ENCODE measurements around the gene COPS8.

COPS8 gene

DNA sequence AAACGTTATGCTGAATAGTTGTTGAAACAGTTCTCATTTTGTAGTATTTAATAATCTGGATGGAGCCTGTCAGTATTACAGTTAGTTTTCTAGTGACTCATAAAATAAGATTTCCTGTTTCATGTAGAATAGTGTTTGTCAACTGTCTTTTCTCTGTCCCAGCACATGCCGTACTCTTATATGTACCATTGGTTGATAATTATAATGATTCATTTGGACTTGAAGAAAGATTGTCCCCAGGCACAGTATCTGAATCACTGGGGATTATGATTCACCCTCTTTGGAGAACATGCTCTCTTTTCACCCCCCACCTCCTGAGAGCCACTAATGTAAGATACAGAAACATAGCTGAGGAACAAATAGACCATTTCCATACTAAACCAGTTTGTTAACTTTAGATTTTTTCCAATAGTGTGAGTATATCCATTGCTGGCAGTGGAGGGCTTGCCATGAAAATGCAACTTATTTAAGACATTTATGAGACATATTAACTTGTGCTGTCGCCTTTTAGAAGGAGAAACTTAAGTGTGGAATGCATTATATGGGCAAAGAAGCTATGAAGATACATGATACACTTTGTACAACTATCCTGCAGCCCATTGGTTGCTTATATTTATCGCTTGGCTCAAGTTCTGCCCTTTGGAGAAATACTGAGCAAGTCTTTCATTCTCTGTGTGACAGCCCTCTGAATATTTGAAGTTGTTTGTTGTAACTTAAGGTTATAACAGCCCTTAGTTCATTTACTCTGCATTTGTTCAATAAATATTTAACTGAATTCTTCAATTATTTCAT lies 12.4 kb downstream of the COPS8 start:
- DNase-seq (ENCODE audit: low read depth): peak; percentile 87

DNA sequence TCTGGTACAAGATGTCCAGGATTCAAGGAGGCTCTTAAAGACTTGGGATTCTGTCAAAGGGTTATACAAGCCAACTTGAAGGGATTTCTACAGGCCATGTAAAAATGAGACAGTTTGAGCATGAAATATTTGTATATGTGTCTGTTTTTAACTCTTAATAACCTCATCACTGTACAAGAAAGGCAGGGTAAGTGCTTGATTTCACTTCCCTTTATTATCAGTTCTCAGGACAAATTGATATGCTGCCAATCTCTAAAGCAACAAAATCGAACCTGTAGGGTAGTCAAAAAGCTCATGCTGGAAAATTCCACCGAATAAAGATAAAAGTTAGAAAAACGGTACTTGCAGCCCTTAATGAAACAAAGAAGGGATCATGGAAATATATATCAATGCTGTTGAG lies 14.1 kb downstream of the COPS8 start:
- no peak for DNase-seq (ENCODE audit: low read depth)

DNA sequence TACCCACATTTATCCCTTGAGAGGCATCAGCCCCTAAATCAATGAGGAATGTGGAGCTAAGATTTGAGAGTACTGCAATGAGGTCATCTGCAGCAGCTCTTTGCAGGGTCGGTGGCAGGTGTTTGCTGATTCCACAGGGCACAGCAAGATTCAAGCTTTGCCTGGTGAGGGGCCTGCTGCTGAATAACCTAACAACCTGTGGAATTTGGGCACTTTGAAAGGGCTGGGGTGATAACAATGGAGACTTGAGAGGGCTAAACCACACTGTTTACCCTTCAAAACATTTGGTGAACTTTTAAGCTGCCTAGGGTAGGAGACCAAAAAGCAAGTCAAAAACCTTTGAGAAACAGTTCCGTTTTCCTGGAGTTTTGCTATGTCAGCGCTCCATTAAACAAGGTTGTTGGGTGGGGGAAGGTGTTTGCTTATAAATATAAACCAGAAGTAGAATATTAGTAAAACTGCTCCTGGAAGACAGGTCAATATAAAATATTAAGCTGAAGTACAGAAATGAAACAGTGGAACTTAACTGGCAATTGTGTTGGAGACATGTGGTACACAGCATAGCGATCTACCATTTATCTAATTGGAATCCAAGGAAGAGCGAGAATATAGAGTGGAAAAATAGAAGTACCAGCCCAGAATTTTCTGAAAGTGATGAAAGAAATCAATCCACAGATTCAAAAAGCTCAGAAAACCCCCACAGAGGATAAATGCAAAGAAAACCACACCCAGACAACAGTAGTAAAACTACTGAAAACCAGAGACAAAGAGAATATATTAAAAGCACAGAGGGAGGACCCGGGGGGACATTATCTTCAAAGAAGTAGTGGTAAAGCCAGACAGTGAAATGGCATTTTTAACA lies 15.7 kb downstream of the COPS8 start:
- no peak for DNase-seq (ENCODE audit: low read depth)

DNA sequence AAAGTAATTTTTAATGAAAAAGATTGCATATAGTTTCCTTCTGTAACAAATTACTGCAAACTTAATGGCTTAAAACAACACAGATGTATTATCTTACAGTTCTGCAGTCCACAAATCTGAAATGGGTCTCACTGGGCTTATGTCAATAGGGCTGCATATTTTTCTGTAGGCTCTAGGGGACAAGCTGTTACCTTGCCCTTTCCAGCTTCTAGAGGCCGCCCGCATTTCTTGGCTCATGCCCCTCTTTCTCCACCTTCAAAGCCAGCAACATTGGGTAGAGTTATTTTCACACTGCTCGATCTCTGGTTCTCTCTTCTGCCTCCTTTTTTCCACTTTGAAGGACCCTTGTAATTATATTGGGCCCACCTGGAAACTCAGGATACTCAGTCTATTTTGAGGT lies 16.7 kb downstream of the COPS8 start:
- DNase-seq (ENCODE audit: low read depth): no peak

DNA sequence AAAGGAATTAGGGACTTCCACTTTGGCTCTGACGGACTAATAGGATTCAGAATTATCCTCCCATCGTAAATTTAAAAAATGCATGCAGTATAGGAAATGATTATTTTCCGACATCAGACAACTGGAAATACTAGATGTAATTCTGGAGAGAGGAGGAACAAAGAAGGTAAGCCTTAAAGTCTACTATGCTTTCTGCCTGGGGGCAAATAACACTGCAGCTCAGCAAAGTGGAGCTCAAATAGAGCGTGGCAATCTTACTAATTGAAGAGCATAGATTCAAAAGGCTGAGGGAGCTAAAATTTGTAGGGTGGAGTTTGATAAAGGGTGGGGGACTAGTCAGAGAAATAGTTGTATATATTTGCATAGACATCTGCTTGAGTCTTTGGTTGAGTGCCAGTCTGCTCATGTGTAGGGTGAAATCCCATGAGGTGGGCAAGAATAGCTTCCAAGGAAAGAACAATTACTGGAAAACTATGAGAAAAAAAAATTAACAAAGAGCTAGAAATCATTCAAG lies 23.8 kb downstream of the COPS8 start:
- DNase-seq (ENCODE audit: low read depth): no peak

DNA sequence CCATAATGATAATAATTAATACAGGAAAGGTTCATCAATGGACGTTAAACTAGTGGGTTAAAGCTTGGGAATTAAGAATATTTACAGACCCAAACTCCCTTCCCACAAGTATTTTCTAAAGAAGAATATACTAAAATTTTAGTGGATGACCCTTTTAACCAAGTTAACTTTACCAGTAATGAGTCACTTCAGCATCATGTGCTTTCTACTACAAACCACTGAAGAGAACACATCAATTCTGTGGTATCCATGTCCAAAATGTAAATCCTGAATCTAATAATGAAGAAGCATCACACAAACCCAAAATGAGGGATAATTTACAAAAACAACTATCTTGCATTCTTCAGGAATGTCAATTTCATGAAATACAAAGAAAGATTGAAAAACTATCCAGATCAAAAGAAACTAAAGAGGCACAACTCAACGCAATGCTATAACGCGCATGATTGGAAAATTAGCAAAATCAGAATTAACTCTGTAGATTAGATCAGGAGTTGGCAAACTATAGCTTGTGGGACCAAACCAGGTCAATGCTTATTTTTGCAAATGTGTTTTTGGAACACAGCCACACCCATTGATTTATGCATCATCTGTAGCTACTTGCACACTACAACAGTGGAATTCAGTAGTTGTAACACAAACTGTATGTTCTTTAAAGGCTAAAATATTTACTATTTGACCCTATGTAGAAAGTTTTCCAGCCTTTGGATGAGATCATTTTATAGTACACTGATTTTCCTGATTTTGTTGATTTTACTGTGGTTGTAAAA lies 27.5 kb downstream of the COPS8 start:
- no peak for DNase-seq (ENCODE audit: low read depth)

DNA sequence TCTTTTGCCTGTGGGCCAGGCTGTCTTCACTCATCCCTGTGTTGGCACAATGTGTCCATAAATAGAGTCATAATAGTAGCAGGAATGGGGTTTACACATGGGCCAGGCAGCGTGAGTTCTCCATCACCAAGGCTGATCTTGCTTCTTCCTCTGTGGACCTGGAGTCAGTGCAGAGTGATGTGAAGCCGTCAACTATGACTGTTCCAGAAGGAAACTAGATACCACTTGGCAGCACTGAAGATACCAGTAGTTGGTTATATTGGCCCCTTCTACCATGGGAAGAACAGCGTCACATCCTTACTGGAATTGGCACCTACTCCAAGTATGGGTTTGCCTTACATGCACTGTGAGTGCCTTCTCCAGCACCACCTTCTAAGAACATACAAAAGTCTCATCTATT lies 30.2 kb downstream of the COPS8 start:
- no peak for DNase-seq (ENCODE audit: low read depth)

DNA sequence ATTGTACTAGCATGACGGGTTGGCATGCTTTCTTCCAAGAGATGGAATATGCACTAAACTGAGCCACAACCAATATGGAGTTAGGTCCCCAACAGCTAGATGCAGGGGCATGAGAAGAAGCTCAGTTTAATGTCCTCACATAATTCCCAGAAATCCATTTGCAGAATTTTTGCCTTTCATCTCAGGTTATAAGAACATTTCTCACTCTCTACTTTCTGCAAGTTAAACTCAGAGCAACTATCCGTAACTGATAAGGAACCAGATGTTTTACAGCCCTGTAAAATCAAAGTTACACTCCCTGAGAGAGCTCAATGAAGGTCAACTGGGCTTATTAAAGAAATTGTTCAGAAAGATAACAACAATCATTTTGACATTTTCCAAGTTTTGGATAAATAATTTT lies 30.7 kb downstream of the COPS8 start:
- DNase-seq (ENCODE audit: low read depth): no peak

DNA sequence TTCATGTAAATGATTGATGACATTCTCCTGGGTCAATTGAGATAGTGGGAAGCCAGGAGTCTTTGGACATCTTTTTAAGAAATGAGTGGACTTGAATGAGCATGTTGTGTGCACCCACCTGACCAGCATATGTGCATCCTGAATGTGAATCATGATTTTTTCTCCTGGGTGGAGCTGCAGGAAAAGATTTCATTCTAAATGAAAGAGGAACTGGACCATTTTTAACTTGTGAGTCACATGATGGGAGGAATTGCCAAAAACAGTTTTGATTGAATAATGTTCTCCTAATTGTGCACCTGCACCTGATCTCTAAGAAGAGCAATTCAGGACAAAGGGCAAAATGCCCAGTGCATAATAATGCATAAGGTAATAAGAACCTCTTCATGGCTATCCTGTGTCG lies 32.3 kb downstream of the COPS8 start:
- DNase-seq (ENCODE audit: low read depth): peak; percentile 41

DNA sequence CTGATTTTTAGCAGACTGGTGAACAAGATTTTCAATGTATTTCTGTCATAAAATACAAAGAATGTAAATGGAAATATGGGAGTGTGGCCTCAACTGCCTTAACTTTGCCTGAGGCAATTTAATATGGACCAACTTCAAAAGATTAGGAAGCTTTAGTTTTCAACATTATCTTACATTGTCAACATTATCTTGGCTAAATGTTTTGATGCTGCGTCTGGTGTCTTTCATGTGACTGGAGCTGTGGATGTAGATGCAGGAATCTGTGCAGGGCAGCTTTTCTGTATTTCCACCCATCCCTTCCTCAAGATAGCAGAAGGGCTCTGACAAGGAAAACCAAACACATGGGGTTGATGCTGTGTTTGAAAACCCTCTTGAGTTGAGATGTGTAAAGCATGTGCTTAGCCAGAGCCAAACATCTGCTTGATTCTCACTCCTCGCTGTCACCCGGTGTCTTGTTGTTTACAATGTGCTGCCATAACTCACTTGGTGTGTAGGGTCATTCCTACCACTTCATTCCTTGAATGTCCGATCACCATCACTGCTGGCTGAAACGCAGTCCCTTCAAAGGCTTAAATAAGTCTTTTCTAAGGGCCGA lies 33.0 kb downstream of the COPS8 start:
- no peak for DNase-seq (ENCODE audit: low read depth)

DNA sequence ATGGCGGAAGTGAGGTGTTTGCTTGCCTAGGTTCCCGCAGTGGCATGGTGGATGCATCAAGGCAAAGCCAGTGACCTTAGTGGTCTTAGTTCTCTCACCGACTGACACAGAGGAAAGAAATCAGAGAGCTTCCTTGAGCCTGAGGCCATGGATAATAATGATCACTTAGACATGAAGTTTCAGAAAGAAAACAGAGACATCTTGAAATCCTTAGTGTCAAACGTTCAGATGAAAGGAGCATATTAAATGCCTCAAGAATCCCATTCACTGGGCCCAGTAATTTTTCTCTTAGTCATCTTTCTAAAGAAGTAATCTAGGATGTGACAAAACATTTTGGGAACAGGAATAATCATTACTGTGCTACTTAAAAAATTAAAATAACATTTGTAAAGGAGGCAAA lies 35.2 kb downstream of the COPS8 start:
- DNase-seq (ENCODE audit: low read depth): no peak

DNA sequence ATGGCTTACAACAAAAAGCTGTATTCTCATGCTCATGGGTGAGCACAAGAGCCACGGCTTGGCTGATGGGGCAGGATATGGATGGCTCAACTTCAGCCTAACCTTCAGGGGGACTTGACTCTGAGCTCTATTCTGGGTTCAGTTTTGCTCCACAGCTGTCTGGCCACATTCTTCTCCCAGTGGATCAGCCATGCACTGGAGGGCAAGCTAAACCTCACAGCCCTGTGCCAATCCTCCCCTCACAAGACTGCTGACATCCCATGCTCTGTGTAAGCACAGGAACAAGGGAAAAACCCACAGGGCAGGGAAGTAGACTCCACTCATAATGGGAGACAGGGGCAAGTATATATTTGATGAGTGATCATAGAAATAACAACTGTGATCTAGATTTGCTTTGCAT lies 35.6 kb downstream of the COPS8 start:
- DNase-seq (ENCODE audit: low read depth): peak; percentile 25

DNA sequence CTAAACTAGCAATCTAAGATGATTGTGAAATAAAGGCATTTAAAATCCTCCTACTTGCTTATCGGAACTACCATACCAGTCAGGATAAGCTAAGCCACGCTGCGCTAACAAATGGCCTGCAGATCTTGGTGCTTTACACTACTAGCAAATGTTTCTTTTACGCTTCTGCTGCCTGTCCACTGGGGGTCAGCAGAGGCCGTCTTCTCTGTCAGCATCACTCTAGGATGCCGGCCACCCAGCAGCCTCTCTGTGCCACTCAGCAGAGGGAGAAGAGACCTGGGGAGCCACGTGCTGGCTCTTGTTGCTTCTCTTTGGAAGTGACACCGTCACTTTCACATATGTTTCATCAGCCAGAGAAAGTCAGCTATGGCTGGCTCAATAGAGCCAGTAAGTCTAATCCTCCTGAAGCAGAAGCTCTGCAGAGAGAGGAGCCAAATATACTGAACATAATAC lies 36.6 kb downstream of the COPS8 start:
- DNase-seq (ENCODE audit: low read depth): peak; percentile 70

DNA sequence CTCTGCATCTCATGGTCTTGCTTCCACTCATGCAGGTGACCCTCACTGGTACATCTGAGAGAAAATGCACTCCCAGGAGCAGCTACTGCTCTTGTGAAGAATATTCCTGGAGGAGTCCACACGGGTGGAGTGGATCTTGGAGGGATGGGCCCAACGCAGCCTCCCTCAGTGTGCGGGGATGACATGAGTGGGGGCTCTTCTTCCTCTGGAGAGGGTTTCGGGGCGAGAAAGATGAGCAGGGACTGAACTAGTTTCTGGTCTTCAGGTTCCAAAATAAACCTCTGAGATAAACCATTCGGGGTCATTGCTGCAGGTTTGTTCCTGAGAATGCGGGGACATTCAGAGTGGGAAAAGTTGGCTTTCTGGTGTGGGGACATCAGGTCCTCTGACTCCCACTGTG lies 39.1 kb downstream of the COPS8 start:
- DNase-seq (ENCODE audit: low read depth): no peak

DNA sequence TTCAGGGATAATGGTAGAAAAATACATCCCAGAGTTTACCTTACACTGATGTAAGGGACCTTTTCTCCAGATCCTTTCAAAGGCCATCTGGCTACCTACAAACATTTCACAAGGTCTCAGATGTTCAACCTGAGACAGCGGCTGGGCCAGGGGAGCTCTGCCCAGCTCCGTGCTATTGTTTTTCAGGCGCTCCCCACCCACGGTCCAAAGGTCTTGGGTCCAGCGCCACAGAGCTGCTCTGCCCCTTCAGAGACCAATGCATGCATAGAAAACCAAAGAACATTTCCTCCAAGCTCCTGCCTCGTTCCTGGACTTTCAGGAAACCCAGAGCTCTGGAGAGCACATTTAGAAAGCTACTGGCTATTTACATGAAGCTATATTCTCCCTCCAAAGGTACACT lies 40.3 kb downstream of the COPS8 start:
- no peak for DNase-seq (ENCODE audit: low read depth)

DNA sequence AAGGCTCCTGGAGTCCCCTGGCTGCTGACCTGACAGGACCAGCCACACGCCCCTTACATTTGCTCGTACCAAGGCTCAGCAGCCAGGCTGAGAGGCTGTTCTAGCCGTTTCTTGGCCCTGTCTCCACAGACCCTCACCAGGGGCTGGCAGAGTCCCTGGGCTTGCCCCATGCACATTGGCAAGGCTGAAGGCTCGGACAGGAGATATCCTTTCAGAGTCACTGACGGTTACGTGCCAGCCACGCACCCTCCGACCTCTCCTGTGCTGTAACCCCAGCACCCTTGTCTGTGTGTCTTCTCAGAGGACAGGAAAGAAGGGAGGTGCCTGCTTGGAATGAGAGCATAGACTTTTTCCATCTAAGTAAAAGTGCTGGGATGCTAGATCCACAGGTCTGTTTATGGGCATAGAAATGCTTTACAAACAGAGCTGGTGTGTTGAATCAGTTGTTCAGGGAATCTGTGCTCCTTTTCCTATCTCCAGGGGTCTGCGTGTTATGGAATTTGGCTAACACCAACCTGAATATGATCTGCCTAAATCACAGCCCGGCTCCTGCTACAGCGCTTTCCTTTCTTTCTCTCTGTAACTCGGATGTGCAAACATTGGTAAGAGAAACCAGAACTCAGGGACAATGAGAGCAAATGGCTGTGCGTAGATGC lies 41.0 kb downstream of the COPS8 start:
- DNase-seq (ENCODE audit: low read depth): no peak

DNA sequence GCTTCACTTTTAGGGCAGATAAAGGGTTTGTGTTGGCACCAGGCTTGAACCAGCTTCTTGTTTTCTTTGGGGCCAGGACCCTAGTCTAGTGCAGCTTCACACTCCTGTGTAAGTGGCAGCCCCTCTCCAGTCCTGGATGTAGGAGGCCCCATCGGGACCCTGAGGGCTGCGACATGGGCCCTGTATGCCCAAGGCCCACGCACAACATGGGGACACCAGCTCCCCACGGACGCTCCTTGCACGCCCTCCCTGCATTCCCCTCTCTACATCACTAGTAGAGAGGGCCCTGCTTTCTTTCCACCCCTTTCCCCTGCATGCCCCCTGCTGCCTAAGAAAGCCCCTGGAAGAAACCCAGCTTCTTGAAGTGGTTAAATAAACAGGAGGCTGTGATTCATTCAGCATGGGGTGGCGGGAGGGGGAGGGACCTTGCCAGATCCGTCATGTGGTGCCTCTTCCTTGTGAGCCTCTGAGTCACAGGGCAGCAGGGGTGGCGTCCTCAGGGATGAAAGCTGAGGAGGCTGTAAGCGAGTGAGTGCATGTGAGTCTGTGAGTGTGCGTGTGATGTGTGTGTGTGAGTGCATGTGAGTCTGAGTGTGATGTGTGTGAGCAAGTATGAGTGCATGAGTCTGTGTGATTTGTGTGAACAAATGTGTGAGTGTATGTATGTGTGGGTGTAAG lies 42.5 kb downstream of the COPS8 start:
- peak; percentile 100 for DNase-seq (ENCODE audit: low read depth)

DNA sequence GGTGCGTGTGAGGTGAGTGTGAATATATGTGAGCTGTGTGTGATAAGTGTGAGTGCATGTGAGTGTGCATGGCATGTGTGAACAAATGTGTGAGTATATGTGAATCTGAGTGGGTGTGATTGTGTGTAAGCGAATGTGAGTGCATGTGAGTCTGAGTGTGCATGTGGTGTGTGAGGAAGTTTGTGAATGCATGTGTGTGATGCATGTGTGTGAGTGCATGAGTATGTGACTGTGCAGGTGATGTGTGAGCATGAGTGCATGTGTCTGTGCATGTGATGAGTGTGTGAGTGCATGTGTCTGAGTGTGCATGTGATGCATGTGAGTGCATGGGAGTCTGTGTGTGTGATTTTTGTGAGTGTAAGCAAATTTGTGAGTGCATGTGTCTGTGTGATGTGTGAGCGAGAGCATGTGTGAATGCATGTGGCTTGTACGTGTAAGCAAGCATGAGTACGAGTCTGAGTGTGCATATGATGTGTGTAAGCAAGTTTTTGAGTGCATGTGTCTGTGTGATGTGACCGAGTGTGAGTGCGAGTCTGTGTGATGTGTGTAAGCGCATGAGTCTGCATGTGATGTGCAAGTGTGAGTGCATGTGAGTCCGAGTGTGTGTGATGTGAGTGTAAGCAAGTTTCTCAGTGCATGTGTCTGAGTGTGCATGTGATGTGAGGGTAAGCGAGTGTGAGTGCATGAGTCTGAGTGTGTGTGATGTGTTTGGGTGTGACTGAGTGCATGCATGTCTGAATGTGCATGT lies 43.3 kb downstream of the COPS8 start:
- DNase-seq (ENCODE audit: low read depth): no peak

DNA sequence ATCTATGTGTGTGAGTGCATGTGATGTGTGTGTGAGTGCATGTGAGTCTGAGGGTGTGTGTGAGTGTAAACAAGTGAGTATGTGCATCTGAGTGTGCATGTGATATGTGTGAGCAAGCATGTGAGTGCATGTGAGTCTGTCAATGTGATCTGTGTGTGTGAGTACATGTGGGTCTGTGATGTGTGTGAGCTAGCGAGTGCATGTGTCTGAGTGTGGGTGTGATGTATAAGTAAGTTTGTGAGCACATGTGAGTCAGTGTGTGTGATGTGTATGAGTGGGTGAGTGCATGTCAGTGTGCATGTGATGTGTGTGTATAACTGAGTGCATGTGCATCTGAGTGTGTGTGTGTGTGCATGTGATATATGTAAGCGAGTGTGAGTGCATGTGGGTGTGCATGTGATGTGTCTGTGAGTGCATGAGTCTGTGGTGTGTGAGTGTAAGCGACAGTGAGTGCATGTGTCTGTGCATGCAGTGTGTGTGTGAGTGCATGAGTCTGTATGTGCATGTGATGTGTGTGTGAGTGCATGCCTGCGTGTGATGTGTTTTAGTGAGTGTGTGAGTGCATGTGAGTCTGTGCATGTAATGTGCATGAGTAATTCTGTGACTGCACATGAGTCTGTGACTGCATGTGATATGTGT lies 44.1 kb downstream of the COPS8 start:
- DNase-seq (ENCODE audit: low read depth): no peak
